ENCODE results near the gene PDZD2.

PDZD2 gene

DNA sequence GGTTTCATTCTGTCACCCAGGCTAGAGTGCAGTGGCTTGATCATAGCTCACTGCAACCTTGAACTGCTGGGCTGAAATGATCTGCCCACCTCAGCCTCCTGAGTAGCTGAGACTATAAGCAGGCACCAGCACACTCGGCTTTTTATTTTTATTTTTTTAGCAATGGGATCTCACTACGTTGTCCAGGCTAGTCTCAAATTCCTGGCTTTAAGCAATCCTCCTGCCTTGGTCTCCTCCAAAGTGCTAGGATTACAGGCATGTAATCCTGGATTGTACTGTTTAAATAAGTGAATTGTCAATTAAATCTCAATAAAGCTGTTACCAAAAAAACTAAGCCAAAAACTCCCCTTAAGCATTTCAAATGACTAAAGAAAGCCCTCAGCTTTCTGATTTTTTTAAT, 516.3 kb downstream of the PDZD2 start:
- DNase-seq, result no peak

DNA sequence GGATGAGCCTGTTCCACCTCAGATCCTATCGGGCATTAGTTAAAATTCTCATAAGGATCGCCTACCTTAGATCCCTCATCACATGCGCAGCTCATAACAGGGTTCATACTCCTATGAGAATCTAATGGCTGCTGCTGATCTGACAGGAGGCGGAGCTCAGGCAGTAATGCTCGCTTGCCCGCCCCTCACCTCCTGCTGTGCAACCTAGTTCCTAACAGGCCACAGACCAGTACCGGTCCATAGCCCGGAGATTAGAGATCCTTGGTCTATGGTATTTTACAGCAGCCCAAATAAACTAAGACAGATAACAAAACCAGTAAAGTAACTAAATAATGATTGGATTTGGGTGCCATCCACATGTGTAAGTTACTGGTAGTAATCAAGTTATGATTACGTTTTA, 517.7 kb downstream of the PDZD2 start:
- no peak for DNase-seq

DNA sequence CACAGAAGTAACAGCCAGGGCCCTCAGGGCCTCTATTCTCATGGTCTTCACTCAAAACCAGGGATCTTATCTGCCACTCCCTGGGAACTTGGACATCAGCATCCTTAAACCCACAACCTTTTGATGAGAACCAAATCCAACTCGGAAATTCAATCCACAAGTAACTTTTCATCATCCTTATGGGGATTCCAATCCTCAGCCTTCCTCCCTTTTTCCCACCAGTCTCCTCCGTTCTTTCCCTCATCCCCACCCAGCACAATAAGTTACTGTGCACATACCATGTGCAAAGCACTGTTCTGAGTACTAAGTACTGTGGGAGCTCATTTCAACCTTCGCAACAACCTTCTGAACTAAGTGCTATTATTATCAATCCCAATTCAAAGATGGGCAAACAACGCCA, 518.1 kb downstream of the PDZD2 start:
- no peak for DNase-seq

DNA sequence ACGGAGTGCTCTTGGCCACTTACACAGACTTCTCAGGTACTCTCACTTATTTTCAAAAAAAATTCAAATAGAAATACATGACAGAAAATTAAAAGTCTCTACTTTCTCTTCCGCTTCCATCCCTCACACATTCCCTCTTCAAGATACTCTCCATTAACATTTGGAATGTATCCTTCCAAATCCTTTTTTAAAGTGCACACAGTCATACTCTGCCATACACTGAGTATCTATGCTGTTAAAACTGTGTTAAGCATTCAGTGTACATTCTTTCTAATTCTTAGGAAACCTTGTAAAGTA, 519.7 kb downstream of the PDZD2 start:
- no peak for DNase-seq

DNA sequence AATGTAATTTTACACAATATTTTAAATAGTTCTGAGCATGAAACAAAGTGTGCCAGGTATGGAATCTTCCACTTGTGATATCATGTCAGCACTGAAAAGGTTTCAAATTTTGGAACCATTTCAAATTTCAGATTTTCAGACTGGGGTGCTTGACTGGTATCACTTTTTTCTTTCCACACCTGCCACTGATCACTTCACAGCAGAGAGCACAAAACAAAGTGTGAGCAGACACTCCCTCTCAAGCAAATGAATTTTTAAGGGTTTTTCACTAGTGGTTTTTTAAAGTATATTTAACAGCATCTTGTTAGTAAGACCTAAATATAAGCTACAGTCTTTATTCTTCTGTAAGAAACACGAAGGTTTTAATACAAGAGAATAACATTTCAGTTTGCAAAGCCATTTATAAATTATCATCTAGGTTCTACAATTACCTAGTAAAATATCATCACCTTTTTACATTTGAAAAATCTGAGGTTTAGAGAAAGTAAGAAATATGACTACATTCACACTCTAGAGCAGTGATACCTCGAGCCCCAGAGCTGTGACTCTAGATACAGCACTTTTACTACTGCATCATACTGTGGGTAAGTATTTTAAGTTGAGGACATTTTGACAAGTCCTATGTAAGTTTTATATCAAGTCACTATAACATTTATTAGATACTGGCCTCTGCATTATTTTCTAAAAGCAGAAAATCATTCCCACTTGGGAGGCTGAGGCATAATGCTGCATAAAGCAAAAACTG, 520.6 kb downstream of the PDZD2 start:
- no peak for DNase-seq

DNA sequence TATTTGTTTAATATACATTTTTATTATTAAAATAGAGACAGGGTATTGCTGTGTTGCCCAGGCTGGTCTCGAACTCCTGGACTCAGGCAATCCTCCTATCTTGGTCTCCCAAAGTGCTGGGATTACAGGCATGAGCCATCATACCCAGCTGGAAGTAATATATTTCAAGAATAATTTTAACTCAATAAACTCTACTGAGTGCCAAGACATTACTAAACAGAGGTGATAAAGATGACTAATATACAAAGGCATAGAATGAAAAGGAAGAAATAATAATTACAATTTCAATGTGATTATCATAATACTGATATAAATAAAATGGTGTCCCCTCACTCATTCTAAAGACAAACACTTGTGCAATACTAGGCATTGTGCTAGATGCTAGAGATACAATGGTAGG, 521.3 kb downstream of the PDZD2 start:
- no peak for DNase-seq

Data from hematopoietic multipotent progenitor cell treated with erythropoietin and hydrocortisone succinate and interleukin-3 and kit ligand, for 6 days (in vitro differentiated cells).